Measurements from ENCODE around the gene MBD3L2. TPM values are rescaled to one million over a fixed set of nuclear protein-coding genes. Genes with fewer than 3 reads are reported as not detected.

Gene MBD3L2
- total and polyA plus RNA-seq, 9 of the 15 experiments (the other 6 are each of a cell fraction or from before 2014, with no cell fraction given): not detected

GRCh38 chr19:7069042-7069903 lies 20.2 kb downstream of the MBD3L2 start, which contains the start of gene ZNF557 (continued):
- TF ChIP-seq PRDM10 (IDR thresholded peaks at IDR 0.05; ENCODE audit: partially characterized antibody): no peak
- no peak for TF ChIP-seq DNMT1 (IDR thresholded peaks at IDR 0.05)
- TF ChIP-seq U2AF2 (optimal IDR thresholded peaks at IDR 0.05; ENCODE audit: low read depth, low read length): no peak
- TF ChIP-seq CCNT2 (IDR thresholded peaks at IDR 0.05; ENCODE audit: borderline replicate concordance, extremely low read depth, insufficient read length, low read depth, low read length): no peak
- peak; percentile 87 for TF ChIP-seq SUPT5H (IDR thresholded peaks at IDR 0.05)
- no peak for TF ChIP-seq PTRF (tag; IDR thresholded peaks at IDR 0.05)
- TF ChIP-seq CREB3L1 (IDR thresholded peaks at IDR 0.05; ENCODE audit: borderline replicate concordance, low read depth): peak; percentile 84
- no peak for TF ChIP-seq ZNF644 (tag; IDR thresholded peaks at IDR 0.05; ENCODE audit: low read depth)
- no peak for TF ChIP-seq SNIP1 (IDR thresholded peaks at IDR 0.05; ENCODE audit: low read depth)
- no peak for TF ChIP-seq TBL1XR1 (IDR thresholded peaks at IDR 0.05; ENCODE audit: low read length in 2 of 2)
- TF ChIP-seq ZNF584 (CRISPR knock-in tag; IDR thresholded peaks at IDR 0.05; ENCODE audit: low read depth): no peak
- no peak for TF ChIP-seq ZNF740 (CRISPR knock-in tag; IDR thresholded peaks at IDR 0.05)
- no peak for TF ChIP-seq ZNF740 (tag; IDR thresholded peaks at IDR 0.05)
- TF ChIP-seq HDGF (IDR thresholded peaks at IDR 0.05): no peak
- TF ChIP-seq ZNF134 (CRISPR knock-in tag; conservative IDR thresholded peaks at IDR 0.05): no peak
- no peak for TF ChIP-seq JUN (IDR thresholded peaks at IDR 0.05; ENCODE audit: borderline replicate concordance, low read depth, low read length)
- TF ChIP-seq JUN (CRISPR knock-in tag; IDR thresholded peaks at IDR 0.05; ENCODE audit: borderline replicate concordance): no peak
- no peak for TF ChIP-seq RNF219 (CRISPR knock-in tag; IDR thresholded peaks at IDR 0.05)
- TF ChIP-seq BRD9 (IDR thresholded peaks at IDR 0.05; ENCODE audit: low read depth, partially characterized antibody): no peak
